Loucy (cell line): ENCODE results near the gene APOBEC3A.

ENCODE experiments used
- H2AFZ ChIP-seq: fragments of 200-600 bp; sonication (generic); 2 replicates; pipeline ENCODE4 v1.6.0; 2016; ENCODE audit warnings: antibody characterized with exemption, mild to moderate bottlenecking, low read length, moderate library complexity
- H3F3A ChIP-seq: fragments of 200-600 bp; 2 replicates; pipeline ENCODE4 v1.6.0; 2016; ENCODE audit warnings: antibody characterized with exemption, low read depth, mild to moderate bottlenecking
- H3K27me3 ChIP-seq: fragments of 200-600 bp; sonication (generic); 2 replicates; pipeline ENCODE4 v1.6.1; 2014; ENCODE audit warnings: low read length, mild to moderate bottlenecking; ENCODE audit not compliant: insufficient read depth, poor library complexity, severe bottlenecking
- H3K36me3 ChIP-seq: fragments of 200-600 bp; sonication (generic); 2 replicates; pipeline ENCODE4 v1.6.1; 2016; ENCODE audit warnings: low read length; ENCODE audit not compliant: insufficient read depth
- H3K4me1 ChIP-seq: fragments of 200-600 bp; sonication (generic); 2 replicates; pipeline ENCODE4 v1.5.1; 2014; ENCODE audit warnings: low read length, mild to moderate bottlenecking; ENCODE audit not compliant: insufficient read depth, poor library complexity, severe bottlenecking
- H3K4me2 ChIP-seq: fragments of 200-600 bp; sonication (generic); 2 replicates; pipeline ENCODE4 v1.6.0; 2014; ENCODE audit warnings: antibody characterized with exemption, low read length, low read depth, mild to moderate bottlenecking; ENCODE audit not compliant: poor library complexity, severe bottlenecking
- H3K4me3 ChIP-seq: fragments of 200-600 bp; sonication (generic); 2 replicates; pipeline ENCODE4 v1.5.1; 2014; ENCODE audit warnings: low read length, mild to moderate bottlenecking, mixed read lengths; ENCODE audit not compliant: poor library complexity, severe bottlenecking
- H3K79me2 ChIP-seq: fragments of 200-600 bp; sonication (generic); 2 replicates; pipeline ENCODE4 v1.6.1; 2014; ENCODE audit warnings: low read length; ENCODE audit not compliant: insufficient read depth
- H3K9ac ChIP-seq: fragments of 200-600 bp; sonication (generic); 2 replicates; pipeline ENCODE4 v1.6.0; 2014; ENCODE audit warnings: mild to moderate bottlenecking, low read depth, low read length, moderate library complexity; ENCODE audit not compliant: poor library complexity, severe bottlenecking
- H3K9me2 ChIP-seq: fragments of 200-600 bp; sonication (generic); replicated peaks from 2 replicates; pipeline ENCODE4 v1.6.1; 2016; ENCODE audit warnings: low read depth, low read length, mixed read lengths
- H3K9me3 ChIP-seq: fragments of 200-600 bp; sonication (generic); 2 replicates; pipeline ENCODE4 v1.6.1; 2014; ENCODE audit warnings: mild to moderate bottlenecking, antibody characterized with exemption, low read length, low read depth; ENCODE audit not compliant: insufficient read depth
- H4K20me1 ChIP-seq: fragments of 200-600 bp; sonication (generic); 2 replicates; pipeline ENCODE4 v1.6.0; 2014; ENCODE audit warnings: antibody characterized with exemption, low read length, mild to moderate bottlenecking; ENCODE audit not compliant: insufficient read depth, poor library complexity, severe bottlenecking
- CTCF ChIP-seq: fragments of 200-600 bp; sonication (generic); conservative IDR thresholded peaks from 2 replicates; pipeline ENCODE4 v1.5.1; 2014; ENCODE audit warnings: mild to moderate bottlenecking, antibody characterized with exemption, low read length
- EZH2phosphoT487 ChIP-seq: fragments of 200-600 bp; IDR thresholded peaks from 2 replicates; pipeline ENCODE4 v1.6.1; 2018; ENCODE audit warnings: antibody characterized with exemption, mild to moderate bottlenecking, moderate library complexity, borderline replicate concordance

APOBEC3A gene

GRCh38 chr22:38935616-38936015, 21.8 kb upstream of the APOBEC3A start:
- H3K36me3 ChIP-seq, result no peaks in the 10 kb centered on the region
- H3K4me1 ChIP-seq, result no peaks in the 10 kb centered on the region
- H3K9me2 ChIP-seq, result no peaks in the 10 kb centered on the region
- H3F3A ChIP-seq, result no peaks in the 10 kb centered on the region
- no peaks in the 10 kb centered on the region for H3K27me3 ChIP-seq
- no peaks in the 10 kb centered on the region for H3K79me2 ChIP-seq
- H3K9me3 ChIP-seq, result no peaks in the 10 kb centered on the region
- H2AFZ ChIP-seq, result no peak overlapping the region
- no peaks in the 10 kb centered on the region for H4K20me1 ChIP-seq
- H3K4me2 ChIP-seq, result no peak overlapping the region
- no peak for TF ChIP-seq EZH2phosphoT487
- no peak for TF ChIP-seq CTCF
- no peak overlapping the region for H3K4me3 ChIP-seq
- no peak overlapping the region for H3K9ac ChIP-seq

- H3K9ac ChIP-seq, result no peak overlapping the region
- TF ChIP-seq EZH2phosphoT487, result no peak
- TF ChIP-seq CTCF, result no peak
- H3K4me1 ChIP-seq, result no peaks in the 10 kb centered on the region
- no peak overlapping the region for H3K4me3 ChIP-seq
- H3K36me3 ChIP-seq, result no peaks in the 10 kb centered on the region
- H3K27me3 ChIP-seq, result no peaks in the 10 kb centered on the region
- H3K4me2 ChIP-seq, result no peak overlapping the region
- H2AFZ ChIP-seq, result no peak overlapping the region
- H3F3A ChIP-seq, result no peaks in the 10 kb centered on the region
- no peaks in the 10 kb centered on the region for H4K20me1 ChIP-seq
- H3K79me2 ChIP-seq, result no peaks in the 10 kb centered on the region
- no peaks in the 10 kb centered on the region for H3K9me3 ChIP-seq
- no peaks in the 10 kb centered on the region for H3K9me2 ChIP-seq
Observed at GRCh38 chr22:38936562-38936961, 20.8 kb upstream of the APOBEC3A start.

GRCh38 chr22:38937036-38937435, 20.4 kb upstream of the APOBEC3A start:
- Histone ChIP-seq H3K9ac (no peak overlapping the region), H3K4me1 (no peaks in the 10 kb centered on the region), H3K36me3 (no peaks in the 10 kb centered on the region), H3F3A (no peaks in the 10 kb centered on the region), H2AFZ (no peak overlapping the region), H3K79me2 (no peaks in the 10 kb centered on the region), H4K20me1 (no peaks in the 10 kb centered on the region), H3K9me3 (no peaks in the 10 kb centered on the region), H3K4me3 (no peak overlapping the region), H3K27me3 (no peaks in the 10 kb centered on the region), H3K4me2 (no peak overlapping the region), H3K9me2 (no peaks in the 10 kb centered on the region)
- no peak for TF ChIP-seq CTCF
- no peak for TF ChIP-seq EZH2phosphoT487
